UCSD-AML1 (cell line): ENCODE data around the gene GALNT16.
"Not testable (repeated sequence)": the region's sequence is repeated elsewhere in the genome, so short reads cannot be mapped to it uniquely, and the experiment has no call there.

Source experiments
- DNase-seq: peaks from one replicate; lab custom pipeline; 2025; ENCODE audit not compliant: unreplicated experiment; lab: John Stamatoyannopoulos, UW

GALNT16 gene

GRCh38 chr14:69259168-69259526, 811 bp upstream of the GALNT16 start:
- no peak for DNase-seq

- no peak for DNase-seq
These were observed 367 bp downstream of the GALNT16 start for GRCh38 chr14:69260190-69260860.

- DNase-seq: no peak
These were observed 1.1 kb downstream of the GALNT16 start for GRCh38 chr14:69260861-69261564.

GRCh38 chr14:69261761-69262331, 1.9 kb downstream of the GALNT16 start:
- no peak for DNase-seq

GRCh38 chr14:69262516-69262915, 2.6 kb downstream of the GALNT16 start:
- no peak for DNase-seq

- DNase-seq: no peak
These were observed 3.4 kb downstream of the GALNT16 start for GRCh38 chr14:69263364-69263763.

- DNase-seq: no peak
These were observed 3.8 kb downstream of the GALNT16 start for GRCh38 chr14:69263771-69264170.

GRCh38 chr14:69266572-69267345, 6.8 kb downstream of the GALNT16 start:
- no peak for DNase-seq

GRCh38 chr14:69267492-69267891, 7.5 kb downstream of the GALNT16 start:
- DNase-seq: no peak

GRCh38 chr14:69268223-69268622, 8.3 kb downstream of the GALNT16 start:
- no peak for DNase-seq

GRCh38 chr14:69268763-69269162, 8.8 kb downstream of the GALNT16 start:
- no peak for DNase-seq

GRCh38 chr14:69269381-69269780, 9.4 kb downstream of the GALNT16 start:
- no peak for DNase-seq

GRCh38 chr14:69270097-69270496, 10.1 kb downstream of the GALNT16 start:
- DNase-seq: no peak

GRCh38 chr14:69270795-69271708, 11.1 kb downstream of the GALNT16 start:
- no peak for DNase-seq

- no peak for DNase-seq
These were observed 14.4 kb downstream of the GALNT16 start for GRCh38 chr14:69274321-69274720.

GRCh38 chr14:69275331-69275730, 15.4 kb downstream of the GALNT16 start:
- no peak for DNase-seq

GRCh38 chr14:69277356-69277755, 17.4 kb downstream of the GALNT16 start:
- DNase-seq: not testable (repeated sequence)

GRCh38 chr14:69280746-69281291, 20.9 kb downstream of the GALNT16 start:
- no peak for DNase-seq

- DNase-seq: no peak
These were observed 21.7 kb downstream of the GALNT16 start for GRCh38 chr14:69281450-69282169.

- DNase-seq: no peak
These were observed 22.5 kb downstream of the GALNT16 start for GRCh38 chr14:69282448-69282847.
